ENCODE measurements around the gene GABRA6.
"Not testable (repeated sequence)": the region's sequence is repeated elsewhere in the genome, so short reads cannot be mapped to it uniquely, and the experiment has no call there.

The GABRA6 gene

GRCh38 chr5:161685461-161685860 is at the start of gene GABRA6:
Gene GABRA6, plus strand, starts transcription at chr5:161685721. Its CDS starts 269 bp downstream, at chr5:161685990.
- DNase-seq (ENCODE audit: low spot score), result no peak

- no peak for DNase-seq (ENCODE audit: low spot score)
Observed at GRCh38 chr5:161637591-161637990, 47.9 kb upstream of the GABRA6 start.

DNA sequence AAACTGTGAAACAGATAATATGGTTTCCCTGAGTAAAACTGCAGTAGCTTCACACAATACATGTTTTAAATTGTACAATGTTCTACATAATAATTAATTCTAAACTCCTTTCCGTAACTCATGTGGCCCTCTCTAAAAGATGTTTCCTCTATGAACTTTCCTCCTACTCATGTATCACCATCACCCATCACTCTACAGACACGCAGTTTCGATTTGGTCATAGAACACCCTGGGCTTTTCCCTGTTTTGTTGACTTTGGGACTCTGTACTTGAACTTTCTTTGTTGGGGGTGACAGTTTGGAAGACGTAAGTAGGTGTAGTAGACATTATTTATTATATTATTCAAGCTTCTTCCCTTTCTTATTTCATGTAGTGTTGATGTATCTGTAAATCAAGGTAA is 44.1 kb upstream of the GABRA6 start:
- no peak for DNase-seq (ENCODE audit: low spot score)

GRCh38 chr5:161645264-161645663 is 40.3 kb upstream of the GABRA6 start:
- DNase-seq (ENCODE audit: low spot score), result no peak

DNA sequence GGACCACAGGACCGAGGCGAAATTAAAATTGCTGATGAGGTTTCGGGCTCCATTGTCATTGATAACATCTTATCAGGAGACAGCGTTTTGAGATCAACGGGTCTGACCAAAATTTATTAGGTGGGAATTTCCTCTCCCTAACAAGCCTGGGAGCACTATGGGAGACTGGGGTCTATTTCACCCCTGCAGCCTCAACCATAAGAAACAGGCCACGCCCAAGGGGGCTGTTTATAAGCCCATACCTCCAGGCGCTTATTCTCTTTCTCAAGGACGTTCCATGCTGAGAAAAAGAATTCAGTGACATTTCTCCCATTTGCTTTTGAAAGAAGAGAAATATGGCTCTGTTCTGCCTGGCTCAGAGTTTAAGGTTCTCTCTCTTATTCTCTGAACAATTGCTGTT is 33.6 kb upstream of the GABRA6 start:
- not testable (repeated sequence) for DNase-seq (ENCODE audit: low spot score)

GRCh38 chr5:161660806-161661205 is 24.7 kb upstream of the GABRA6 start:
- no peak for DNase-seq (ENCODE audit: low spot score)

- no peak for DNase-seq (ENCODE audit: low spot score)
Observed at GRCh38 chr5:161663431-161663830, 22.1 kb upstream of the GABRA6 start.

- DNase-seq (ENCODE audit: low spot score), result no peak
Observed at GRCh38 chr5:161676103-161676502, 9.4 kb upstream of the GABRA6 start.

GRCh38 chr5:161686149-161686548 is 628 bp downstream of the GABRA6 start:
- no peak for DNase-seq (ENCODE audit: low spot score)

GRCh38 chr5:161686881-161687280 is 1.4 kb downstream of the GABRA6 start:
- no peak for DNase-seq (ENCODE audit: low spot score)

DNA sequence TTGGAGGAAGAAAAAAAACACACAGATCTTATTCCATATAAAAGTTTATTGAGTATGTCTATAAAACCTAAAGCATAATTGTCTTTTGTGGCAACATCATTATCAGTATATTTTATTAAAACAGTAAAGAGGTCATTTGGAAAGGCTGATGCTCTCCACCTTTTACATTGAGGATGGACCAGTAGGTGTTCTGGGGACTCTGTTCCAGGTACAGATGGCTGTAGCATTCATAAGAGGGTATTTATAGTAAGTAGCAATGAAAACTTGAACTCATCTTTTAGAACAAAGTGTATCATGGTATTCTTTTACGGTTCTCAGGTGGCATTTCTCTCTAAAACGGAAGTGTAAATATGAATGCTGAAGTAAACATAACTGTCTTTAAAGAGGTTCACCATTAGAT is 1.8 kb downstream of the GABRA6 start:
- DNase-seq (ENCODE audit: low spot score), result no peak

- no peak for DNase-seq (ENCODE audit: low spot score)
Observed at GRCh38 chr5:161691911-161692310, 6.4 kb downstream of the GABRA6 start.

DNA sequence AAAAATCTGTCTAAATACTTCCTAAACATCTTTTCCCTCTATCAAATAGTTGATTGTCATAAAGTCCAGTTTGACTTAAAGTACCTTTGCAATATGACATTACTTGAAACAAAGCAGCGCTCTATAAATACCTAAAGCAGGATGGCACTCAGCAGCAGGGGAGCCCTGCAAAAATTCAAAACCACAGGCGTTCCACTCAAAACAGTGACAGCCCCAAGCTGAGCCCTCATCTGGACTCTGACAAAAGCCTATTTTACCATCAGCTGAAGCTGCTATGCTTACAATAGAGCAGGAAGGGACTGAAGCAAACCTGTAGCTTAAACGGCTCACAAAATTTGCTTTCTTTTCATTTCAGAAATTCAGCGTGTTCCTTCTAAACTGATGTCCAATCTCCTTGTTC is 11.5 kb downstream of the GABRA6 start:
- no peak for DNase-seq (ENCODE audit: low spot score)

- no peak for DNase-seq (ENCODE audit: low spot score)
Observed at GRCh38 chr5:161700065-161700464, 14.5 kb downstream of the GABRA6 start.

DNA sequence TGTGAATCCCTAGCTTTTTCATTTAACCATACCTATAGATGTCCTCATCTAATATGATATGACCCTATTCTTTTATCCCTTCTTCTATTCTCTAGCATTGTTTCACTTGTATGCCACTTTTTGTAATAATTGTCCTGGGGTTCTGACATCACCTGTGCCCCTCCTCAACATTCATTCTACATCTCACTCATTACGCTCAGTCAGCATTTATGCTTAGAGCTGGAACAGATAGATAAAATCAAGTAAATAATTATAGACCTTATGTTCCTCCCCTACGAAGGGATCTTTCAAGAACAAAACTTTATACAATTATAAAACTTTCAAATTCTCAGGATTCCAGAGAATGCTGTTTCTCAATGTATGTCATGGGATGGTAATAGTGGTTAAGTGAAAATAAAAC is 18.0 kb downstream of the GABRA6 start:
- DNase-seq (ENCODE audit: low spot score), result no peak

DNA sequence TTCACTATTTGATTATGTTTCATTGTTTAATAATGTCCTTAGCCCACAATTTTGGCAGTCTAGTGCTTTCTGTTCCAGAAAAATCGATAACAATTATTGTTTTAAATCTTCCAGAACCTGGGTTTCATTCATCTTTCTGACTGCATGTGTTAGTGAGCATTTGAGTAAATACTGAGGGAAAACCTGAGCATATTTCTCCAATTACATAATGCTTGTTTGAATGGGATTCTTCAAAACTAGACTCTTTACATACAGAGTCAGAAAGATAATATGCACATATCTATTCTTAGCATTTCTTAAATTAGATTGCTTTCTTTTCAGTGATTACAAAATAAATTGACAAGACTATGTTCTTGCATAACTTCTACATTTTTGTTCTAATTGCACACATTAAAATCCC is 21.9 kb downstream of the GABRA6 start:
- no peak for DNase-seq (ENCODE audit: low spot score)

DNA sequence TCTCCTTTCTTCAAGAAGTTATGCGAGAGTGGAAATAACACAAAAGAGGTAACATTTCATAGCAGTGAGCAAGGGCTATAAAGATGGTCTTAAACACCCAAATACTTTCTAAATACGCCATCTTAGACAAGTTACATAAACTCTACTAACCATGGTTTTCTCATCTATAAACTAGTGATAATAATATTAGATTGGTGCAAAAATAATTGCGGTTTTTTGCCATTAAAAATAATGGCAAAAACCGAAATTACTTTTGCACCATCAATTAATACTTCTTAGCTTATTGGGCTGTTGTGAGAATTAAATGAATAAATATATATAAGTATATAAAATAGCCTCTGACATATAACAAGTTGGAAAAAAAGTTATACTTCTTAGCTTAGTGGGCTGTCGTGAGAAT is 23.7 kb downstream of the GABRA6 start:
- DNase-seq (ENCODE audit: low spot score), result no peak

DNA sequence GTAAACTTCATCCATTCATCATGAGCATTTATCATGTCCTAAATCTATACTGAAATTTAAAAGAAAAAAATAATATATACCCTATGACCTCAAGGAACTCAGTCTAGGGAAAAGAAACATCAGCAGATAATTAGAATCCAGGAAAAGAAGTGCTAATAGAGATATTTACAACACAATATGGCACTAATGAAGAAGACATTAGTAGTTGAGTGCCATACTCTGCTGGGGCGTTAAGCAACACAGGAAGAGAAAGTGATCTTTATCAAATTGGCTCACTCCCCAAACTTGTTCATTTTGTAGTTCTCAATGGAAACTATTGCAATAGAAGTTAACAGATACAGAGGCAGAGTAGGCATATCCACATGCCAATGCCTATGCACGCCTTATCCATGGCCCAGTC is 27.5 kb downstream of the GABRA6 start:
- DNase-seq (ENCODE audit: low spot score), result no peak

GRCh38 chr5:161719157-161719556 is 33.6 kb downstream of the GABRA6 start:
- no peak for DNase-seq (ENCODE audit: low spot score)

DNA sequence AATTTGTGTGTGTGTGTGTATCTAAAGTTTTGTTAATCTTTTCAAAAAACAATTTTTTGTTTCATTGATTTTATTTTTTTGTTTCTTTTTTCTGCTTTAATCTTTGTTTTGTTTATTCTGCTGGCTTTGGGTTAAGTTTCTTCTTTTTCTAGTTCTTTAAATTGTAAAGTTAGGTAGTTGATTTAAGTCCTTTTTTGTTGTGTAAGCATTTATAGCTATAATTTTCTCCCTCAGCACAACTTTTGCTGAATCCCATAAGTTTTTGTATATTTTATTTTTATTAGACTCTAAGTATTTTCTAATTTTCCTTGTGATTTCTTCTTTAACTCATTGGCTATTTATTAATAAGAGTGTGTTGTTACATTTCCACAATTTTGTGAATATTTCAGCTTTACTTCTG is 34.9 kb downstream of the GABRA6 start:
- no peak for DNase-seq (ENCODE audit: low spot score)

GRCh38 chr5:161734741-161735140 is 49.2 kb downstream of the GABRA6 start:
- no peak for DNase-seq (ENCODE audit: low spot score)

GRCh38 chr5:161740433-161740832 is 54.9 kb downstream of the GABRA6 start:
- DNase-seq (ENCODE audit: low spot score), result no peak

DNA sequence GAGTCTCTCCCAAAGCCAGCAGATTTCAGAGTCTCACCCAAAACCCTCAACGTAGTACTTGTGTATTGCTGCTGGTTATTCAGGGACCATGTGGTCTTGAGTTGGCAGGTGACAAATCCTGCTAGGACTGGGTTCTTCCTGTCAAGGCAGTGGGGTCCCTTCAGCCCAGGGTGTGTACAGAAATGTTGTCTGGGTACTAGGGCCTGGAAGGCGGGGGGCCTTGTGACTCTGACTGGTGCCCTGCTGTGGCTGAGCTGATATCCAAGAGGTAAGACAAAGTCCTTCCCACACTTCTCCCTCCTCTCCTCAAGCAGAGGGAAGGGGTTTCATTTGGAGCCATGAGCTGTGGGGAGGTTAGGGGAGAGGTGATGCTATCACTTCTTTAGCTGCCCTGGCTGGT is 58.8 kb downstream of the GABRA6 start:
- no peak for DNase-seq (ENCODE audit: low spot score)

- DNase-seq (ENCODE audit: low spot score), result no peak
Observed at GRCh38 chr5:161745392-161745791, 59.9 kb downstream of the GABRA6 start.

- DNase-seq (ENCODE audit: low spot score), result no peak
Observed at GRCh38 chr5:161751265-161751664, 65.7 kb downstream of the GABRA6 start.

Data from CD4-positive, alpha-beta T cell treated with Interleukin-2 at 100 ng/mL for 4 hours (primary cell).